ENCODE measurements around the gene TMEM100.

TMEM100 gene, protein sequence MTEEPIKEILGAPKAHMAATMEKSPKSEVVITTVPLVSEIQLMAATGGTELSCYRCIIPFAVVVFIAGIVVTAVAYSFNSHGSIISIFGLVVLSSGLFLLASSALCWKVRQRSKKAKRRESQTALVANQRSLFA

GRCh38 chr17:55722742-55723487 is at the start of gene TMEM100:
Gene TMEM100, minus strand, starts transcription at chr17:55722864. Its CDS starts 1,794 bp downstream, at chr17:55721070.
- DNase-seq, result no peak

DNA sequence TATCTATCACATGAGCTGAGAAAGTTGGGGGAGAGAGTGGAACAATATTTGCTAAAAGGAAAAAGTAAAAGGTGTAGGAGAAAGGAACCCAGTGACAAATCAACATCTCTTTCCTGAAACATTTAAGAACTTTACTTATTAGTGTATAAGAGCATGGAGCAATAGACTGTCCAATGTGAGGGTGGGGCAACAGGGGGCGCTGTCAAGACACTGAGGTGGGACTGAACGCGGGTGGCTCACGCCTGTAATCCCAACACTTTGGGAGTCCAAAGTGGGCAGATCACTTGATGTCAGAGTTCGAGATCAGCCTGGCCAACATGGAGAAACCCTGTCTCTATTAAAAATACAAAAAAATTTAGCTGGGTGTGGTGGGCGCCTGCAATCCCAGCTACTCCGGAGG is 49.4 kb upstream of the TMEM100 start:
- DNase-seq, result no peak

DNA sequence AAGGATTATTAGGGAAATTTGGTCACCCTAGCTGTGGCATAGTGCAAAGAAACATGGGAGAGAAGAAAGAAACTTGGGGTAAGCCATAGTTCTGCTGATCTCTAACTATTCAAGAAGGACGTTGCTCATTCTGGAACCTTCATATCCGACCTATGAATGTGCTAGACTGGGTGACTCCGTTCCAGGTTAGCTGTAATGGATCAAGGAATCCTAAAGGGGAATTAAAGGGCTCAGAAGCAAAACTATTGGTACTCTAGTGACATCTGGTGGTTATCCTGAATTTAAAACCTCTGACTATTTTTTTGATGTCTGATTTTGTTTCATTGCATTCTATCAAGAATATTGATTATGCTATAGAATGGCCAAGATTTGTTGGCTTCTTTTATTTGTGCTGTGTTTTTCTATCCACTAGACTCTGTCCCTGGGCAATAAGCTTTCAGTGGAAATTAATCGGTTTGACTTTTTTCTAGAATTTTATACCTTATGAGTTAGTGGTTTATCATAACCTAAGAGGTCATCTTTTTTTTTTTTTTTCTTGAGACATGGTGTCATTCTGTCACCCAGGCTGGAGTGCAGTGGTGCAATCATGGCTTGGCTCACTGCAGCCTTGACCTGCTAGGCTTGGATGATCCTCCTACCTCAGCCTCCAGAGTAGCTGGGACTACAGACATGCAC is 47.7 kb upstream of the TMEM100 start:
- DNase-seq, result no peak

- no peak for DNase-seq
These were observed 46.9 kb upstream of the TMEM100 start for GRCh38 chr17:55769625-55770000.

GRCh38 chr17:55768936-55769624 is 46.4 kb upstream of the TMEM100 start:
- no peak for DNase-seq

DNA sequence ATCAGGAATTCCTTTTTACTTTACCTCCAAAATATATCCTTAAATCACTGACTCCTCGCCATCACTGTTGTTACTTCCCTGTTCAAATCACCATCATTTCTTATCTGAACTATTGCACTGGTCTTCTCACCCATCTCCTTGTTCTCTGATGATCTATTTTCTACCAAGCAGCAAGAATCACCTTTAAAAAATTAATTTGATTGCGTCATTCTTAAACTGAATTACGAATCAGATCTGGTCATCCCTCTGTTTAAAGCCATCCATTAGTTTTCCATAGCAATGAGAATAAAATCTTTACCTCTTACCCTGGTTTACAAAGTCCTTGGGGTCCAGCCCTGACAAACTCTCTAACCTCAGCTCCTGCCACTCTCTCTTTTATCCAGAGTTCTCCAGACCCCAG is 42.8 kb upstream of the TMEM100 start:
- no peak for DNase-seq

- DNase-seq, result no peak
These were observed 41.9 kb upstream of the TMEM100 start for GRCh38 chr17:55764610-55765009.

GRCh38 chr17:55763856-55764255 is 41.2 kb upstream of the TMEM100 start:
- no peak for DNase-seq

DNA sequence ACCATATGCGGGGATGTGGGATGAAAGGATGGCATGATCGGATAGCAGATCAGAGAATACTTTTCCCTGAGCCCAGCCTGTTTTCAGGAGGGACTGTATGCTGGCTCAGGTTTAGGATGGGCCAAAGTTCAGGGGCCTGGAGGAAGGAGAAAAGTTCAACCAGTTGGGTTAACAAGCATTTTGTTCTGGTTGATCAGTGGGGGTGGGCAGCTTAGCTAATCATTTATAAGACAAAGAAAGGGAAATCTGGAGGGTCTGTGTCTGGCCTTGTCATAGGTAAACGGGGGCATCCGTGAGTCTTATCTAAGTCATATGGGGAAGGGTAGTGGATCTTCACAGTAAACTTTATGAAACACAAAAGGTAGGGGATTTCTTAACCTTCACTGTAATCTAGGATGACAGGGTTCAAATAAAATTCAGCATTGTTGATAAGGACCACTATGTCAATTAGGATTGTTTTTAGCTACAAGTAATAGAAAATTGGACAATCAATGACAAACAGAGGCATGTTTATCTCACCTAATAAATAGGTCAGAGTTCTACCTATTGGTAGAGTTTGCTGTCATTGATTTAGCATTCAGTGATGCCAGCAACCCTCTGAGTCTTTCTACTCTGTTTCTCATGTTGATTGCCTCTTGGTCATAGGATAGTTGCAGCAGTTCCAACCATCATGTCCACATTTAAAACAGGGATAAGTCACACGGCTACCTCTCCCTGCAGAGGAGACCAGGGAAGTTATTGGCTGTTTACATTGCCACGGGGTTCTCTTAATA is 39.6 kb upstream of the TMEM100 start:
- DNase-seq, result no peak

DNA sequence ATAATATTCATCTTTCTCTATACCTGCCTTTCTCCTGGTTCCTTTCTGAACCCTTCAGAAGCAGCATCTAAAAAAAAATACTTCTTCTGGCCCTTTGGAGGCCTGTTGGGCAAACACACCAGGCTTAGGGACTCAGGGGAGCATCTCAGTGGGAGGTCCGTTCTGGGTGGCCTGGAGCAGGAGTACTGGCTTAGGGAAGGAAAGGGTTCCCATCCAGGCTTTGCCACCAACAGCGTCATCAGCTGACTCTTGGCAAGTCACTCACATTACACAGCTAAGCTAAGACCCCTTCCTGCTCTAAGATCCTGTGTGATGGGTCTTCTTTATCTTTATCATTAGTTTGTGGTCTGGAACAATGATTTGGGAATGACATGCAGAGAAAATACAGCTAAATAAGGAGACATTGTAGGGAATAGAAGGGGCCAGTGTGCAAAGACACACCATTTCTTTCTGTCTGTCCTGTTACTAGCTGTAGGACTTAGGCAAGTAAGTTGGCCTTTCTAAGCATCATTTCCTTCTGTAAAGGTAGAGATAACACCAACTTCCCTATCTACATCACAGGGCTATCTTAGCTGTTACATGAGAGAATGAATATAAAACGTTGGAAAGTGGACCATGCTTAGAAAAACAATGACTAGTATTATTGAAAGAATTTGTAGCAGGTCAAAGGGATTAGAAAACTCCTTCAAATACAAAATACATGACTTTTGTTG is 38.1 kb upstream of the TMEM100 start:
- no peak for DNase-seq

DNA sequence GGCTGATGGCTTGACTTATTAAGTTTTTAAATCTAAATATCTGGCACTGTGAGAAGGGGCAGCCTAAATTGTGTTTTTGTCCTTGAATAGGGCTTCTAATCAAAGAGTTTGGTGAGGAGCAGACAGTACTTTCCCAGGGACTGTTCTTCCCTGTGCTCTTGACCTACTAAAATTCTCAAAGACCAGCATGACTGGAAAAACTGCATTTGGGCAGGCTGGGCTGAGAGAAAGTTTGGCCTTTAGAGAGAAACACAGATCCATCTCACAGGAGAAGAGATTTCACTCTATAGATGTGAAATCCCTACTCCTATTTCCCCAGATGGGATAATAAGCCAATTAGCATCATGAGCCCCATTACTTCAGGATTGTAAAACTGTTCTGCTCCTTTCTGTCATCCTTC is 35.5 kb upstream of the TMEM100 start:
- DNase-seq, result no peak

GRCh38 chr17:55757659-55758058 is 35.0 kb upstream of the TMEM100 start:
- no peak for DNase-seq

GRCh38 chr17:55756689-55757088 is 34.0 kb upstream of the TMEM100 start:
- no peak for DNase-seq

- no peak for DNase-seq
These were observed 29.1 kb upstream of the TMEM100 start for GRCh38 chr17:55751720-55752250.

DNA sequence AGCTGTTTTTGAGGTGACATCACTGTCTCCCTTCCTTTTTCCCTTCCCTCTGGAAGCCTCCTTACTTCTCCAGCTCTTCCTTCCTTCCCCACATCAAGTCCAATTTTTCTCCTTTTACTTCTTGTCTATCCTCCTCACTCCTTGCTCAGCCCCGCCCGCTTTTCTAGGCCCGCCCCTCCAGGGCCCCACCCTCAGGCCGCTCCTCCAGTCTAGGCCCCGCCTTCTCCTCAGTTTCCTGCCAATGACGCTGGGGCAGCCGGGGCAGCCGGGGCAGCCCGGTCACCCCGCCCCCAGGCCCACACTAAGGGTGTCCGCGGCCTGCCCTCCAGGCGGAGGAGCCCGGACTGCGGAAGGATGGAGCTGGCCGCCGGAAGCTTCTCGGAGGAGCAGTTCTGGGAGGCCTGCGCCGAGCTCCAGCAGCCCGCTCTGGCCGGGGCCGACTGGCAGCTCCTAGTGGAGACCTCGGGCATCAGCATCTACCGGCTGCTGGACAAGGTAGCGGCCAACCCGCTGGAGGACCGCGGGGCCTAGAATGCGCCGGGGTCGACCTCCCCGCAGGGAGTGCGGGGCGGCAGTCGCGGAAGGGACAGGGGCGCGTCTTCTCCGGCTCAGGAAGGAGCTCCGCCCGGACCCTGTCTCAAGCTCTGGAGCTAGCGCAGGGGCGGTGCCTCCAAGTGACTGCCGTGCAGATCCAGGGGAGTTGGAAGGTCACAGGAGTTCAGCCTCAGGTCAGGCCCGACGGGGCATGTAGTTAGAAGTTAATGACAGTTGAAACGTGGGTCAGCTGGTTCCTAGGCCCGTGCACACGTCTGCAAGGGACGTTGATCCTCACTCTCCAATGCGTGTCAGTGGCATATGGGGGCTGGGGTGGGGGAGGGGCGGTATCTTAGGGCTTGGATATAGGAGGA is 28.3 kb upstream of the TMEM100 start, which contains the start of gene PCTP:
Gene PCTP, plus strand, starts transcription at position 302 of the 908 bp plus-strand sequence. Its CDS starts 53 bp downstream, at position 355.
- peak; percentile 74 for DNase-seq

DNA sequence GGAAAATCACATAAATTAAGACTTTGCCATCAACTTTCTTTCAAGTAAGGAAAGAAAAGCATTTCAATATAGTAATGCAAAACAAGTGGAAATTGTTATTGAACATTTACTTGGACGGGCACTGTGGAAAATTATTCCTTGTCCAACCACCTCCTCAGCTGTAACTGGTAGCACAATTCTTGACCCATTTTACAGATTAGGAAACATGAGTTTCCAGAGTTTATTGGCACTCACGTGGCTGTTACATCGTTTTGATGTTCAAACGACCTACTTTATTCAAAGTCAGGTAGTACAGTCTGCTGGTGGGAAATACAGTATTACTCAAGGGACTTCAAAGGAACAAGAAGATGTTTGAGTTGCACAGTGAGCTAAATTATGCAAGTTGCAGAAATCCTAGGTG is 27.3 kb upstream of the TMEM100 start:
- DNase-seq, result no peak

DNA sequence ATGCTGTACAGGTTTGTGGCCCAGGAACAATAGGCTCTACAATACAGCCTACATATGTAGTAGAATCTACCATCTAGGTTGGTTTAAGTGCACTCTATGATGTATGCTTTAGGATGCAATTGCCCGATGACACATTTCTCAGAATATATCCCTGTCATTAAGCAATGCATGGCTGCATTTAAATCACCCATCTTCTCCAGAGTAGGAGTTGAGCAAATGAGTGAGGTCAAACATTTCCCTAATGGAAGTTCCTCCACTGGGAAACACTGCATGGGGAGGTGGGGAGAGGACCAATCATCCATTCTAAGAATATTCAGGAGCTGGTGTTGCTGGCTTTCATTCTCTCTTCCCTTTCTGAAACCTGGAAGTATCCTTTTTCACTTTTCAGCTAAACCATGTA is 26.2 kb upstream of the TMEM100 start:
- DNase-seq, result no peak

DNA sequence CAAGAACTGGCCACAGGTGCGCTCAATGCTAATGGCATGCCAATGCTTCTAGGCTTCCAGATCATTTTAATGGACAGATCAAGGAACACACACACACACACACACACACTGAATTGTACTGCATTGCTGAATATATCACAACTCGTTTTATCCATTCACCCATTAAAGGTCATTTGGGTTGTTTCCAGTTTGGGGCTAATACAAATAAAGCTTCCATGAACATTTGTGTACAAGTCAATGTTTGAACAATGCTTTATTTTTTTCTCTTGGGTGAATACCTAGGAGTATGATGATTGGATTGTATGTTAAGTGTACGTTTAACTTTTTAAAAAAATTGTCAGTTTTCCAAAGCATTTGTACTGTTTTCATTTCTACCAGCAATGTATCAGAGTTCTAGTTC is 24.5 kb upstream of the TMEM100 start:
- no peak for DNase-seq

- no peak for DNase-seq
These were observed 23.8 kb upstream of the TMEM100 start for GRCh38 chr17:55746466-55746865.

GRCh38 chr17:55745258-55745657 is 22.6 kb upstream of the TMEM100 start:
- no peak for DNase-seq
